ENCODE data around the gene EPS8L2.
"Not testable (repeated sequence)": the region's sequence is repeated elsewhere in the genome, so short reads cannot be mapped to it uniquely, and the experiment has no call there.

Gene EPS8L2

DNA sequence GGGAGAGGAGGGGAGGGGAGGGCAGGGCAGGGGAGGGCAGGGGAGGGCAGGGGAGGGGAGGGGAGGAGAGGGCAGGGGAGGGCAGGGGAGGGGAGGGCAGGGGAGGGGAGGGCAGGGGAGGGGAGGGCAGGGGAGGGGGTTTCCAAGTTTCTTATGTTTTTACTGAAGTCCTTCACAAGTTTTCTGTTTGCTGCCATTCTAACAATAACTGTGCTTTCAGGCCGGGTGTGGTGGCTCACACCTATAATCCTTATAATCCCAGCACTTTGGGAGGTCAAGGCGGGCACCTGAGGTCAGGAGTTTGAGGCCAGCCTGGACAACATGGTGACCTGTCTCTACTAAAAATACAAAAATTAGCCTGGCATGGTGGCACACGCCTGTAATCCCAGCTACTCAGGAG, 15.8 kb upstream of the EPS8L2 start:
- DNase-seq (ENCODE audit: low read depth): not testable (repeated sequence)

DNA sequence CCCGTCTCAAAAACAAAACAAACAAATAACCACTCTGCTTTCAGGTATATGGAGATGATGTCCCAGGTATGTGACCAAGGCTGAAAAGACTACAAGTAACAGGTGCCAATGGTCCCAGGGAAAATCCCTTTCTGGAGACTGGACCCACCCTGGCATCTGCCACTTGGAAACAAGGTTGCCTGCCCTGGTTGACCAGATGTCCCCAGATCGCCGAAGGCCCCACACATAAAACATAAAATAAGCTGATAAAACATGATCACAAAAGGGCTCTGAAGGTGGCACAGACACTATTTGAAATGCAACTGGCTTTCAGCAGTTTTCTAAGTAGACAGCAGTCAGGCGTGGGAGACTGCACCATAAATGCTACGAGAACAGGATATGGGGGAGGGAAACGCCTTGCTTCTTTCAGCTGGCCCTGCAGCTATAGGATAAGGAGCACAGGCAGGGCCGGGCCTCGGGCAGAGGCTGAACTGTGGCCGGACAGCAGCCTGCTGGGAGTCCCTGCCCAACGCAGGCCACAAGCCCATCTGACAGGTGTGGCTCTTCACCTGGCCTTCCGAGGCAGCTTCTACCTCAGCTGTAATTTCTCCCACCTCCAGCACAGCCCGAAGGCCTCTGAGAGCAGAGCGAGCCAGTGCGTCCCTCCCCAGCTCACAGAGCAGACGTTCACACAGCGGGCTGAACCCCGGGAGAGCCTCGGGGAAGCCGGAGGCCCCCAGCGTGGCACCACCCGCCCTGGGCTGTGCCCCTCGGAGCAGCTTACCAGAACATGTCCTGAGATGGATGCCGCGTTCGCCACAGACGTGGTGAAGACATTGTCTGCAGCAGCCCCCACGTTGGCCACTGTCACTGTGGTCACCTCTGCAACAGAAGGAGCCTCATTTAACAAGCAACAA, 15.0 kb upstream of the EPS8L2 start:
- no peak for DNase-seq (ENCODE audit: low read depth)

DNA sequence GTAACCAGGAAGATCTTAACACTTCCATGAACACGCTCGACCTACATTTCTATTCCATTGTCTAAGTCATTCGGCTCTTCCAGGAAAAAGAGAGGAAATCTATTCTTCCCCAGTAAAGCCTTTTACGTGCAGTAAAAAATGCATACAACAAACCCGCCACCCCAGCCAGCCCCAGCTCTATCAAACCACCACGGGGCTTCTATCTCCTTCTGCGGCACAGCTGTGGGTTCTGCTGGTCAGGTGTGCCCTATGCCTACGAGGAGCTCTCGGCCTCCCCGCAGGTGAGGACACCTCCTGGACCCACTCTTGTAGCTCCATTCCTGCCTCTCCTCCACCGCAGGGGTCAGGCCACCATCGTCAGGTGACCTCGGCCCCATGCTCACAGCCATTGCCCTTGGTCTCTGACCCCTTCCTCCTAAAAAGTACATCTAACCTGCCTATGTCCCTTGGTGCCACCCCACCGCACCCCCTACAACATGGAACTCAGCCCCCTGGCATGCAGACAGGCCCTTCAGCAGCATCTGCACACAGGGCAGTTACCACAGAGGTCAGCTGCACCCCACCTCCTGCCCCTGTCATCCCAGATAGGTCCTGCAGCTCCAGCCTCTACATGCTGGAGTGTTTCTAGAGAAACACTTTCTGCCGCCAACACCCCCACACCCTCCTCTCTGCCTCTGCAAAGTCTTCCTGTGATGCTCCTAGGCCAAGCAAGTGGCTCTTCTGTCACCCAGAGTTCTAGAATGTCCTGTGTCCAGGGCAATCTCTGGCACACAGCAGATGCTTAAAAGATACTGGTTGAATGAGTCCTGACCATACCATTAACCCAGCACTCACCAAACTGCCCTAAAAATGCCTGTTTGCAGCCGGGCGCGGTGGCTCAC, 14.1 kb upstream of the EPS8L2 start:
- DNase-seq (ENCODE audit: low read depth): no peak

DNA sequence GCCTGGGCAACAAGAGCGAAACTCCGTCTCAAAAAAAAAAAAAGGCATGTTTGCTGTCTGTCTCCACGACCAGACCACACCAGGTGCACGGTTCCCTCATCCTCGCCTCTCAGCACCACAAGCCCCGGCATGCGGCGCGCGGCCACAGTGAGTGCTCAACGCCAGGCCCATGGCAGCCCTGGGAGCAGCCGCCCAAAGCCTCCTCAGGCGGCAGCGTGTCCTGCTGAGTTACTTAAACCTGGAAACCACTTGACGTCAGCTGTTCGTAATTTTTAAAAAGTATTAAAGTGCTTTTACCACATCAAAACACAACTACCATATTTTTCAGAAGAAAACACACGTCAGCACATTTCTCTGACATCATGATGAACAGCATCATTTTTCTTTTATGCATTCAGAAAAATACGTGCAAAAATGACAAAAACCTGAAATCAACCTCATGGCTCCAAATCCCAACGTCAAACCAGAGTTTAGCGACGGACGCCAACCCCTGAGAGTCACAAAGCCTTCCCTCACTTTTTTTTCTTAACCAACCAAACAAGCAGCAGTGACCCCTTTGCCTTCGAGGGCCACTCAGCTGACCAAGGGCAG, 13.1 kb upstream of the EPS8L2 start:
- no peak for DNase-seq (ENCODE audit: low read depth)

DNA sequence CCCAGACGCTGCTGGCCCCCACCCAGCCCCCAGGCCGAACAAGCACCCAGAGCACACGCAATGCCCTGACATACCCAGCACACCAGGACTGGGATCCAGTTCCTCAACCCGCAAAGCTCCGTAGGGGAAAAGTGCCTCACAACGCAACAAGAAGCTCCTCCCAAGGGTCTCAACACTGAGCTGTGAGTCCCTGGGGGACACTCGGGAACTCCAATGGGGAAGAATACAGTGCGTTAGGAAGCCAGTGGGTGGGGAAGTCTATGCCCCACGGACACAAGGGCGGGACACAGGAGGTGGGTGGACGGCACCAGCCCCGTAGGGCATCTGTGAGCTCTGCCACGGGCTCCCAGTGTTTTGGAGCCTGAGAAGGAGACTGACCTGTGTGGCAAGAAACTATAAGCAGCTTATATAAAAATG, 12.6 kb upstream of the EPS8L2 start:
- peak; percentile 20 for DNase-seq (ENCODE audit: low read depth)

DNA sequence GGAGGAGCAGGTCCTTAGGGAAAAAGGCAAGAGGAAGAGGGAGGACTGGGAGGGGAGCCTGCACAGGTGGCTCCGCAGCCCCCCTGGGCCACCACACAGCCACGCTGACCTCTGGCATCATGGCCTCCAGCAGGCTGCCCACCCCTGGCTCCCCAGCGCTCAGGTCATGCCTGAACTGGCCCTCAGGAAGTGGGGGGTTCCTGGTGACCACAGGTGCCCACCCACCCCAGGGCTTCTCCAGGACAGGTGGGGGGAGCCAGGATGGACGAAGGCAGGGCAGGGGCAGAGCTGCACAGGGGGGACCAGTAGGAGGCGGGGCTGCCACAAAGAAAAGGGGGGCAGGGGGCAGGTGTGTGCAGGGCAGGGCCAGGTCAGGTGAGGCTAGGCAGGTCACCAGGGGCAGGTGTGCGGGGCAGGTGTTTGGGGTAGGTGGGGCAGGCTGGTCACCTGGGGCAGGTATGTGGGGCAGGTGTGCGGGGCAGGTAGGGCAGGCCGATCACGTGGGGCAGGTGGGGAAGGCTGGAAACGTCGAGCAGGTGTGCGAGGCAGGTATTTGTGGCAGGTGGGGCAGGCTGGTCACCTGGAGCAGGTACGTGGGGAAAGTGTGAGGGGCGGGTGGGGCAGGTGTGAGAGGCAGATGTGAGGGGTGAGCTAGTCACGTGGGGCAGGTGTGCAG, 12.0 kb upstream of the EPS8L2 start:
- no peak for DNase-seq (ENCODE audit: low read depth)

DNA sequence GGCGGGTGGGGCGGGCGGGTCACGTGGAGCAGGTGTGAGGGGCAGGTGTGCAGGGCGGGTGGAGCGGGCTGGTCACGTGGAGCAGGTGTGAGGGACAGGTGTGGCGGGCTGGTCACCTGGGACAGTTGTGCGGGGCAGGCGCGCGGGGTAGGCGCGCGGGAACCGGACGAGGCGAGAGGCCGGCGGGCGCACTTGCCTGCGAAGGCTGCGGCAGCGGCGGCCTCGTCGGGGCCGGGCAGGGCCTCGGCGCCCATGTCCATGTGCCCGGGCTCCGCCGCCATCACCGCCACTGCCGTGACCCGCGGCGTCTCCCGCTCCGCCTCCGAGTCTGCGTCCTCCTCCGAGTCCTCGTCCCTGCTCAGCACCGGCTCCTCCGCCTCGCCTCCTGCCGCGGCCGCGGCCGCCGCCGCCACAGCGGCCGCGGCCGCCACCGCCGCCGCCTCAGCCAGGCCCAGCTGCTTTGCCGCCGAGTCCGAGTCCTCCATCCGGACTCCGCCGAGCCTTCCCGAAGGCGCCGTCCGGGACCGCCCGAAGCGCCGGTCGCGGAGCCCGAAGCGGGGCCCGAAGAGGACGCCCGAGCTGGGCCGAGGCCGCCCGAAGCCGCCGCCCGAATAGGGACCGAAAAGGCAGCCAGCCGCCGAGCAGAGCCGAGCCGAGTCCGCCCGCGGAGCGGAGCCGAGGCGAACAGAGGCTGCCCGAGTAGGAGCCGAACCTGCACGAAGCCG, 11.3 kb upstream of the EPS8L2 start, which contains the start of gene DEAF1:
DEAF1 (minus strand) TSS at position 660 of the 725 bp plus-strand sequence; CDS start at position 485, 175 bp downstream.
- DNase-seq (ENCODE audit: low read depth): peak; percentile 93

DNA sequence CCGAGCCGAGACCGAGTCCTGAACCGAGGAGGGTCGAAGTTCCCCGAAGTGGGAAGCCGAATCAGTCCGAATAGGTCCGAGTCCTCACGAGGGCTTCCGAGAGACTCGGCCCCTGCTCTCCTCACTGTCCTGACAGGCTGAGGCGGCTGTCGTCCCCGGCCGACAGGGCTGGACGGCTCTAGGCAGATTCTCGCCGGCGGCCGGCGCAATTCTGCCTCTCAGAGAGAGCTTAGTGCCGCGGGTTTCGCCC, 10.8 kb upstream of the EPS8L2 start:
- DNase-seq (ENCODE audit: low read depth): no peak

DNA sequence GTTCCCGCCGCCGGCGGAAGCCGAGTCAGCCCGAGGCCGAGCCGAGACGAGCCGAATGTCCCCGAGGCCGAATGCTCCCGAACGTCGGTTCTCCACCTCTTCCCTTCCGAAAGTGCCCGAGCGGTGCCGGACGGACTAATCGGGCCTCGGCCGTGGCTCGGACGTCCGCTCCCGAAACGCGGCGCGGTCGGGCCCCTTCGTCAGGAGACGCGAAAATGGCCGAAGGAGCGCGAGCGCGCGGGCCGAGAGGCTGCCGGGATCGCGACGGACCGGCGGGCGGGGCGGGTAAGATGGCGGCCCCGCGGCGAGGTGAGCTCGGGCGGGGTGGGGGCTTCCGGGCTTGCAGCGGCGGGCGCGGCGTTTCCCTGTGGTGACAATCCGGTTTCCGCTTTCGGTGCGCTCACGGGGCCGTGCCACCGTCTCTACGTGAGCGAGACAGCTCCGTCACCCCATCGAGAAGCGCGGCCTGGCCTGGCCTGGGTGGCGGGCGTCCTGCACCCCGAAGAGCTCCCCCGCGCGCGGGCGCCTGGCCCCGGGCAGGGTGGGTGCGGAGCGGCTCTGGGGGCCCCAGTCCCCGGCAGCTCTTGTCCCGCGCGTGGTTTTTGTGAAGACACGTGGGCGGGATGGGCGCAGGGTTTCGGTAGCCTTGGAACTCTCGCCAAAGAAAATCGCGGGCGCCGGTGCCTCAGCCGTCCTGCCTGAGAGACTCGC, 10.3 kb upstream of the EPS8L2 start, which contains the start of gene TMEM80:
TMEM80 (plus strand) TSS at position 279 of the 711 bp plus-strand sequence; CDS start at position 291, 12 bp downstream.
- peak; percentile 96 for DNase-seq (ENCODE audit: low read depth)

DNA sequence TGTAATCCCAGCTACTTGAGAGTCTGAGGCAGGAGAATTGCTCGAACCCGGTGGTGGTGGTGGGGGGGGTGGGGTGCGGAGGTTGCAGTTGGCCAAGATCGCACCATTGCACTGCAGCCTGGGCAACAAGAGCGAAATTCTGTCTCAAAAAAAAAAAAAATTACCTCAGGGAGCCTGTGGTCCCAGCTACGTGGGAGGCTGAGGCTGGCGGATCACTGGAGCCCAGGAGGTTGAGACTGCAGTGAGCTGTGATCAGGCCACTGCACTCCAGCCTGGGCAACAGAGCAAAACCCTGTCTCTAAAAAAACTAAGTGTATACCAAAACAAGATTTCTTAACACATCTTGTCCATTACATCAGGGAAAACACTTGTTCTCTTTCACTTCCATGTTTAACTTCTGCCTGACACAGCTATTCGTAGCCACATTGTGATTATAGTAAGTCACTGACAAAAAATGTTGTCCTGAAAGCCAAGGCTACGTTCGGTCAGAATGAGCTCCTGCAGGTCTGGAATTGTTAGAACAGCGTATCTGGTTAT, 9.0 kb upstream of the EPS8L2 start:
- peak; percentile 94 for DNase-seq (ENCODE audit: low read depth)

DNA sequence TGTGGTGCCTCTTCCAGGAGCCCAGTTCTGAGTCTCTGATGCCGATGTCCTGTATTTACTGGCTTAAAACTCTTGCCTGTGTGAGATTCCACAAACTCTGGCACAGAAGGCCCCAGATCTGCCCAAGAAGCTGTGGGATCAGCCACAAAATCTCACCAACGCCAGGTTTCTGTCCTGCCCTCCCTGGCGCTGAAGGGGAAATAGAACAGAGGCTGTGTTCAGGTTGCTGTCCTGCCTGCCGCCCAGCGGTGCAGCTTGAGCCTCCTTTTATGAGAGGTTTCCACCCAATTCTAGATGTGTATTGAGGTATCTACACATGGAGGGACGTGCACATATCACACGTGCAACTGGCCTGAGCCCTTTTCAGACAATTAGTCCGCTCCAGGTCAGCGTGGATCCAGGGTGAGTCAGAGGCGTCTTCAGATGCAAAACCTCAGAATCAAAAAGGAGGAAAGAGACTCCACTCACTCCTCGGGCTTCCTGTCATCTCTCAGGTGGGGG, 8.2 kb upstream of the EPS8L2 start:
- DNase-seq (ENCODE audit: low read depth): peak; percentile 80

DNA sequence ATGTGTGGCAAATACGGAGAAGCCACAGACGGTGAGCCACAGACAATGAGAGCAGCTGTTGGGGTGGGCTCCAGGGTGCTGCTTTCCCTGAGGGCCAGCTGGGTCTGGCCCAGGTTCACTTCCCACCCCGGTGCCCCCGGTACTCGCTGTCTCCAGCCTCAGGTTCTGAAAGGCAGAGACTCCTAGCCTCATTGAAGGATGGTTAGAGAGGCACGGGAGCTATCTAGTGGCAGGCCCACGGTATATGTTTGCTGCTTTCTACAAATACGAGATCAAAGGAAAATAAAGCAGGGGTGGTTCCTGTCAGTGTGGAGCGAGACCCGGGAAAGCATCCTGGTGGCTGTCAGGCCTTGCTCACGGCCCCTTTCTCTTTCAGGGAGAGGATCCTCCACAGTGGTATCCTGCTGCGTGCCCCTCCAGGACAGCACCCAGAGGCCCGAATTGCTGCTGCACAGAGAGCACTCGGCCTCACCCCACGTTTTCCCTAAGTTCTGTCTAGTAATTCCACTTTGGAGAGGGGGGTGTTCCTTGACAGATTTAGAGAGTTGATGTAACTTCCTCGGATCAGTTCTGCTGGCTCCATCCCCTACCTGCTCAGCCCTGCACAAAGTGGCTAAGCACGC, 7.4 kb upstream of the EPS8L2 start:
- DNase-seq (ENCODE audit: low read depth): no peak

DNA sequence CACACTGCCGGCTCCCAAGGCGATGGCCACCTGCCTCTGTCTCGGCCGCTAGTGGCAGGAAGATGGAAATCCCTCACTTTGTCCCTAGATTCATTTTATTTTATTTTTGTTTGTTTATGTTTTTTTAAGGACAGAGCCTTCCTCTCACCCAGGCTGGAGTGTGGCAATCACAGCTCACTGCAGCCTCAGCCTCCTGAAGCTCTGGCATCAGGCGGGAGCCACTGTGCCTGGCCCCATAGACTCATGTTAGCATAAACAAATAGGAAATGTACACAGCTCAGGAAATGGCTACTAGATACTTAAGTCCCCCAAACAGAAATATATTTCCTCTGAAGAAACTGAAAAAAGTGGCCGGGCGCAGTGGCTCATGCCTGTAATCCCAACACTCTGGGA, 6.9 kb upstream of the EPS8L2 start:
- DNase-seq (ENCODE audit: low read depth): peak; percentile 54

DNA sequence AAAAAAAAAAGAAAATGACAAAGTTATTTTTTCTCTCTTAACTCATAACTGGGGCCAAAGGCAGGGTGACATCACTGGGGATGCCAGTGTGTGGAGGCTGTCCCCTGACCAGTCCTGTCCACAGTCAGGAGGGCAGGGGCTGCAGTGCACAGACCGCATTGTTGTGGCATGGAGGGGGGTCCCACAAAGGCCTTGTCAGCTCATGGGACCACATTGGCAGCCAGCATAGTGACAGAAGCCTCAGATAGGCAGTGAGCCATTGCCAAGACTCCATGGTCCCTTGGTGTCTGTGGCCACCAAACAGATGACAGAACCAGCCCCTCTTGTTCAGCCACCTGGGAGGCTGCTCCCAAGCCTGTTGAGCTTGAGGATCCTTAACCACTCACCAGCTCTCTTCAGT, 6.3 kb upstream of the EPS8L2 start:
- DNase-seq (ENCODE audit: low read depth): no peak

DNA sequence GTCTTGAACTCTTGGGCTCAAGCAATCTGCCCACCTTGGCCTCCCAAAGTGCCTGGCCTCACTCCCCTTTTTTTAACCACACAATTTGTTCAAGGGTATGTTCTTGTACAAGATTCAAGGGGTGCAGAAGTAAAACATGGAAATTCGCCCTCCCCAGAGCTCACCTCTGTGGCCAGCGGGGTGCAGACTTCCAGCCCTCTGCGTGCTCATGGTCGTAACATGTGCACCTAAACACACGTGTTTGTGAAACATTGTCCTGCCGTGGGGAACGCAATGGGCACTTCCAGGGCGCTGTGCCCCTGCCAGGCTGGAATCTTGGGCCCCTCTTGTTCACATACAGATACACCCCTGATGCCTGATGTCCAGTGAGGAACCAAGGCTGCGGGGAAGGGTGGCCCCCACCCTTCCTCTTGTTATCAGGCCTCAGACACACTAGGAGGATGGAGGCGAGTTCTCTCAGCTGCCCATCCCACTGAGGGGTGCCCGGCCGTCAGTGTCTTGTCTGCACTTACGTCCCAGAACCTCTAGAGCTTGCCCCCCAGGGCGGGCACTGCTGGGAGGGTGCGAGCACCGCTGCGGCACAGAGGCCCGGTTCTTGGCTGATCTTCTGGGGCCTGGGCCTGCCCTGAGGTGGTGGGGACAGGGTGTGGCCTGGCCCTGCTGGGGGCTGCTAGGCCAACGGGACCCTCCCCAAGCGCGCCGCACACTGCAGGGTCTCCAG, 4.1 kb upstream of the EPS8L2 start:
- DNase-seq (ENCODE audit: low read depth): no peak

DNA sequence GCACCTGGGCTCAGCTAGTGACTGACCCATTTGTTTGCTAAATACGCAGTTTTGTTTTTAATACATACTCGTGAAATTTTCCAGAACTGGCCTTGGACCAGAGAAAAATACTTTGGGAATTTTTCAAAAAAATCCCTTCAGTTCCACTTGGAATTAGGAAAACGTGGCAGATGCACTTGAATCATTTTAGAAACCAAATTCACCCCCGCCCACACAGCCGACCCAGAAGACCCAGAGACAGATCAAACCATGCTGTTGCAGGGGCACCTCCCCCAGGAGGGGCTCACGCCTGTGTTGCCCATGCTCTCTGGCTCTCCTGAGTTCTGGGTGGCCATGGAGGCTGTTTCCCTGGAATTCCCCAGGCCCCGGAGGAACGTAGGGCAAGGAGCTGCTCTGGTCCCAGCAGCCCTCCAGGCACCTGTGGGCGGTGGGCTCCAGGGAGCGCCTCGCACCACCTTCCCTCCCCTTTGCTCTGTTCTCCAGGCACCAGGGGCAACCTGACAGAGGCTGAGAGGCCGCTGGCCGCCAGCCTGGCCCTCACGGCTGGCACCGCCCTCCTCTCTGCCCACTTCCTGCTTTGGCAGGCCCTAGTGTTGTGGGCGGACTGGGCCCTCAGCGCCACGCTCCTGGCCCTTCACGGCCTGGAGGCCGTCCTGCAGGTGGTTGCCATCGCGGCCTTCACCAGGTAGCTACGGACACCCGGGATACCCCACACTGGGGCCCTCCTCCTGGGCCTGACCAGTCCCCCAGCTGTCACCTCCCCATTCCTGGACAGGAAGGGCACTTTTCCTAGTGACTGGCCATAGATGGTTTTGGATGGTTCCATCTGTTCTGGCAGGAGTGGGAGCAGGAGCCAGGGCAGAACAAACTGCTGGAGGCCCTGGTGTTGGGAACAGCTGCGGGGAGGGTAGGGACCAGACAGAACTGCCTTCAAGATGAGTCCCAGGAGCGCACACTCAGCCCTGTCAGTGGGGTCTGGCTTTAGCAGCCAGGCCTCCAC, 3.3 kb upstream of the EPS8L2 start:
- DNase-seq (ENCODE audit: low read depth): no peak

DNA sequence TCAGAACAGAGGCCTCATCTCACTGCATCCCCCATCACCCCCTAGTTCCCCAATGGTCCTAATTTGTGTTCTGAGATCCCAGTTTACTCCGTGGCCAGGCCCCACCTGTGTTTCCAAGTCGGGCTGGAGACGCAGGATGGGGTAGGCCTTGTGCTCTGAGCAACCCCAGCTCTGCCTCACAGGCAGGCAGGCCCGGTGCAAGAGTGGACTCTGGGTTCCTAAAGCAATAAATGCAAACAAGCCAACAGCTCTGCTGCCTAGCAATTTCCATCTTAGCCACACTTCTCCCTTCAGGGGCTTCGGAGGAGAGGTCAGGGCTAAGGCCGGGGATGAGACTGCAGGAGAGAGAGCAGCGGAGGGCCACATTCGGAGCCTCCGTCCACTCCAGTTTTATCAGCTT, 2.5 kb upstream of the EPS8L2 start:
- no peak for DNase-seq (ENCODE audit: low read depth)

DNA sequence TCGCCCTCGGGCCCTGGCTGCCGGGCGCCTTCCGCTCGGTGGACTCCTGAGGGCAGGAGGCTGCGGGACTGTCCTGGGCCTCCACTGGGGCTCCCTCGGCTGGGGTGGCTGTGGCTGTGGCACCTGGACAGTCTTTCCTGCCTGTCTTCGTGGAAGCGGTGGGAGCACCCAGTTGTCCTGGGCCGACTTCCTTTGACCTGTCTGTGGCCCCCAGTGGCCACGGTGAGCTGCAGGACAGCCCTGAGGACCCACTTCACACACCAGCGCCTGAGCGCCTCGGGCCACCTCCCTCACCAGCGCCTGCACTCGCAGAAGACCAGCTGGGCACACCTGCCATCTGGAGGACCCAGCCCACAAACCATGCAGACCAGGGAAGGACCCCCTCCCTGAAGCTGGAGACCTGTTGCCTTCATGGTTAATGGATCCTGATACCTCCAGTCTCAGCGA, 1.8 kb upstream of the EPS8L2 start:
- DNase-seq (ENCODE audit: low read depth): no peak
